Right hindlimb (tissue), 1 donor: ENCODE measurements around the gene SLC7A1.

Experiments
- DNase-seq: peaks from one replicate; pipeline ENCODE4 v3.0.0-alpha.2; 2018

SLC7A1 gene

DNA sequence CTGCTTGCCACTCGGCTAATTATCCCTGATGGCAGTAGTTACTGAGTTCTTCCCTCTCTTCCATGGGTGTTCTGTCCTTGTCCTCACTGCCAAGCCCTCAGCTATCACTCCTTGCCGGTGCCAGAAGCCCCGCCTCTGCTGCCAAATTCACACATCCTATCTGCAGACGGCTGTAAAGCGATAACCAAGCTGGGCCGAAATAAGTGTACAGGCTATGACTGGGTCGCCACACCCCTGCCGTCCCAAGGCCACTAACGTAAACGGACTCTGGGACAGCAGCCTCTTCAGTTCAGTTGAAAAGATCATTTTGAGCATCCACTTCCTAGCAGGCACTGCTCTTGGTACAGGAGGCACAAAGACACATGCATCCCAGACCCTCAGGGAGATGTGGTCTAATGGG lies 13.3 kb downstream of the SLC7A1 start:
- no peak for DNase-seq

DNA sequence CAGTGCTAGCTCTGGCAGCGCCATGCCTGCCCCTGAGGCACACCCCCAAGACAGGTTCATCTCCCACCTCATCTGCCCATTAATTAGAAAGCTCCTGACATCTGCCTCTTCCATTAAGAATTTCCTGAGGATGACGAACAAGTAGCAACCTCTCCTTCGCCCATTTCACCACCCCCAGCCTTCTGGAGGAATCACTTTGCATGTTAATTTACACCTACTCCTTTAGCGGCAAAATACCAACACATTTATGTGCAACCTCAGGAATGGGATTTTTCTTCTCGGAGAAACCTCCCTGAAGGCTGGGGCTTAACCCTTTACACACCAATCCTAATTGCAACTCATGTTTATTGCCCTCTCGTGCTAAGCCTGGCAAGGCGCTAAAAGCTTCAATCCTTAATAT lies 13.8 kb downstream of the SLC7A1 start:
- no peak for DNase-seq

DNA sequence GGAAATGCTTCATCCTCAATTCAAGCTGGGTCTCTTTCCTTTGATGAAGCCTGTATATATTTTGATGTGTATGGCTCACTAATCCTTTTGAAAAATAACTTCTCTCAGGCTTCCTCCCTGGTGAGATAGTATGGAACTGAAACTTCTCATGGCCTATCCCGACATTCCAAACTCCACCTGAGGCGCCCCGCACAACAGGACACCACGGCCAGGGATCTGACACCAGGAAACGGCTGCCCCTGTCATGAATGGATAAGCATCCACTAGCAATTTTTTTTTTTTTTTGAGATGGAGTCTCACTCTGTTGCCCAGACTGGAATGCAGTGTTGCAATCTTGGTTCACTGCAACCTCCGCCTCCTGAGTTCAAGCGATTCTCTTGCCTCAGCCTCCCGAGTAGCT lies 16.4 kb downstream of the SLC7A1 start:
- no peak for DNase-seq

DNA sequence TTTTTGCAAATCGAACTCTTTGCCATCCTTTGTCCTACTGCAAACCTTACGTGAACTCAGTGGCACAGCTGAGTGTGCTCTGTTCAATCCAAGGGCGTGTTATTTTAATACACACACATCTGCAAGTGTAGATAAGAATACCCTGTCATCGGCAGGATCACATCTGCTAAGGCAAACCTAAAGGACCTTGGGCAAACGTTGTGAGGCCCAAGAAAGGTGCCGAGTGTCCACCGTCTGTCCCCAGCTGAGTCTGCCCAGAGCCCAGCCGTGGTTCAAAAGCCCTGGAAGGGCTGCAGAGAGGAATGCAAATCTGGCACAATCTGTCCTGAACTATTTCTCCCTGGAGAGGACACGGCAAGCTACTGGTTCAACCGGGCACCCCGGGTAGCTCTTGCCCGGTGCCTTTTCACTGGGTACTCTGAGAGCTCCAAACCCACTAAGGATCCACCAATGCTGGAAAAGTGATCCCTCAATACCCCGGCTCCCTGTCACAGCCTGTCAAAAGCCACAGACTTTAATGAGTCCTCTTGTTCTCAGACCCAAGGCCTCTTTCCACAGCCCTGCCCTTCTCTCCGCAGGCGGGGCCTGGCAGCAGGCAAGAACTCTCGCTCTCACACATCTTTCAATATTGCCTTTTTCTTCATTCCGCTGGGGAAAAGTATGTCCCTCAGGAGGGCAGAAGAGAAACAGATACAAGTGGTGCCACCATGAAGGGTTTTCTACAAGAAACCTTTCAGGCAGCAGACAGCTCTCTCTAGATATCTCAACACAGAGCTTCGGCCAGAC lies 17.0 kb downstream of the SLC7A1 start:
- no peak for DNase-seq

DNA sequence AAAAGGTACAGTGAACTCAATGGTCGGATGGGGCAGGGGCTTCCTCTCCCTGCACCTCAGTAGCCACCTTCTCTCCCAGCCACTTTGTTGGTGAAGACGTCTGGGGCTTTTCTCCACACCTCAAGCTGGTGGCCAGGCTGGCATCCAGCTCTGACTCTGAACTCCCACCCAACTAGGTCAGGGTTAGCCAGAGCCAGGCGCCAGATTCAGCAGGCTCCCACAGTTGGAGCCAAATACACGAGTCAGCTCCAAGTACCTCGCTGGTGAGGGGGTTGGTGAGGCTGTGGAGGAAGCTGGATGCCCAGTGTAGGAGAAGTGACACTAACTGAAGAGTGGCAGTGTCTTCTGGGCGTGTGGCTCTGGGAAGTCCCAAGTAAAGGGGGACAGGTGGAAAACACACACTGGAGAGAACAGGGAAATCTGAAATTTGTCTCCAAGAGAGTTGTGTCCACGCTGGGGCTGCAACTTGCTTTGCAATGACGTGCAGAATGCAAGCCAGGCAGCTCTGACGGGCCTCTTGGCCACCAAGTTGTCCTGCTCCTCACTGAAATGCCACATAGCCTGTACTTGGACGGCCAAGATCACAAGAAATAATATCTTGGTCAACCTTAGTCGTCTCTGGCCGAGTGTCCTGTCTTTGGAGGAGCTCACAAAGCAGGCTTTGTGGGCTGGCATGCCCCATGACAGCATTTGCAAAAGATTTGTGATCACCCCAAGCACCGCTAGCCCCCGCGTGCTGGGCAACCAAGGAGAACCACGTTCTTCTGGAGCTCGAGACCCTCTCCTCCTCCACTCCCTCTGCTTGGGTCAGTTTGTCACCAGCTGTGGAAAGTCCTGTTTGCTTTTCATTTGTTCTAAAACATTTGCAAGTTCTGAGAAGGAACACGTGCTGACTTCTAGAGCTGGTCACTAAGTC lies 18.1 kb downstream of the SLC7A1 start:
- DNase-seq = no peak

DNA sequence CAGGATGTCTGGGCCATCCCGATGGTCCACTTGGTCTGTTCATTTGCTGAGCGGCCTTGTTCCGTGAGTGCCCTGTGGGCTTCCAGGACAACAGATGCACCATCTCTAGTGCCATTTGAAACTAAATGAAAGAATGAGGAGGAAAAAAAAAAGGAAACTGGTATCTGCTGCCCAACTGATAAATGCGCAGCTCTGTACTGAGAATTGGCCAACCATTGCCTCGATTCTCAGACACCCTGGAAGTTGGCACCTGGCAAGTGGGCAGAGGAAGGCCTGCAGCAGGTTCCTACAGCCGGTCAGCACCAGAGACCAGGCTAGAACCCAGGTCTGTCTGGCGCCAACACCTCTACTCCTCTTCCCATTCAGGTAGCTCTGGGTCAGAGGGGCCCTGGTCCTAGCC lies 18.9 kb downstream of the SLC7A1 start:
- no peak for DNase-seq

DNA sequence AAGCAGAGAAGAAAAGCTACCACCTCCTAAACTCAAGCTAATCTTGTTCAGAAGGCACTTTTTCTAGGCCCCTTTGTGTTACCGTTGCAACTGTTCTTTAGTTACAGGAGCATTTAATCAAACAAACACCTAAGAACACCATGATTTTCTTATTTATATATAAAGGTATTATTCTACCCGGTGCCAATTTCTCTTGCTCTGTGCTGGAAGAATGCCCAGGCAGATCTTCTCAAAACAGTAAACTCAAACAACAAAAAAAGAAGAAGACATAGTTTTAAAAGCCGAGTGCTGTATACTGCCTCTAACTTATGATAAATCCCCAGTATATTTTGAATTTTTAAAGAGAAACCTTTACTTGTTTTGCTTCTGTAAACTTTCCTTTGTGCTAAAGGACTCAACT lies 20.4 kb downstream of the SLC7A1 start:
- DNase-seq = no peak

DNA sequence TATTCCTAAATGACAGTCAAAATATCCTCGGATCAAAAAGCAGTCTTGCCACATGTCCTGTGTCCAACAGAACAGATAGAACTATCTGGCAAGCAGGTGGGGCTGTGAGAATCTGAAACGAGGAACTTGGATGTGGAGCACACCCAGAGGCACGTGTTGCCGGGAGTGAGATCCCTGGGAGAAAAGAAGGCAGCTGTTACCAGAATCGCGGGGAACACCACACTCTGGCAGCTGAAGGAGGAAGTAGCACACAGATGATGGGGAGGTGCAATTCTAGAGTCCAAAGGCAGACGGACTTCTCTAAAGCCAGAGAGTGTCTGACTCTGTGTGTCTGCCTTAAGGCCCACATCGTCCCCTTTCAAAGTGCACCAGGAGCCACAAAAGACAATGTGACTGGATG lies 22.3 kb downstream of the SLC7A1 start:
- peak; percentile 76 for DNase-seq

DNA sequence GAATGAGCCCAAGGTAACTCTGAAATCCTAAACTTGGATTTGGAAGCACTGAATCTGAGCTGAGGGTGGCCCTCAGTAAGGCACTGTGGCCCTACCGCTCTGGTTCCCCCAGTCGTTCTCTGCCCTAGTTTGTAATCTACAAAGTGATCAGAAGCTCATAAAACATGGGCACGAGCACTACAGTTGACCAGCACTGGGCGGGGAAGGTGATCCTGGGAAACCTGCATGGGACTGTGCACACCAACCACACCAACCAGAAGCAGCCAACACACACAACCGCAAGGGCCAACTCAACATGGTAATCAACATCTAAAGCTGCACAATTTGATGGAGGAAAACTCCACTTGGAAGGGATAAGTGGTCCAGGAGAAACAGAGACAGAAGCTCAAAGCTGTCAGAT lies 22.9 kb downstream of the SLC7A1 start:
- no peak for DNase-seq

DNA sequence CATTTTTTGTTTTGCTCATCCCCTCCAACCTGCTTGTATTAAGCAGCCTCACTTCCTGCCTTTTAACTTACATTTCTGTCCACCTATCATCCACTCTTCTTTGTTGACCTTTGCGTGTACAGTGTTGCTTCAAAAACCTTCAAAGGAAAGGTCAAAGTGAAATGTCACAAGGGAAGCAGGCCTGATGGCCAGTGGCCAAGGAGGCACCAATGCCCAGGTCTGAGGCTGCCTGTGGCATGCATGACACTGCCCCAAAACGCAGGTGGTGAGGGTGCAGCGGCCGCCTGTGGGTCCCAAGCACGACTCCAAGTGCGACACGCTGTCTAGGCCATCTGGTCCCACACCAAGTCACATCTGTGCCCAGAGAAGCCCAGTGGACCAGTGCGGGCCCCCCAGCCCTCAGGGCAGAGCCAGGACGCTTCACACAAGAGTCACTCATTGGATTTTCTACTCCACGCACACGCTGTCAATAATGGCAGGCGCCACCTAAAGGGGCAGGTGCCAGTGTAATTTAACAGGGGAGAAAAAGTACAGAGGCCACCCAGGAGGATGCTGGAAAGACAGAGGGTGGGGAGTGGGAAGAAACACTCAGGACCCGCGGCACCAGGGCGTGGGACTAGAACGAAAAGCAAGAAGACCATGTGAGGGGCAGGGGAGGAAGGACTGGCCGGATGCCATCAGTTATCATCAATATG lies 23.5 kb downstream of the SLC7A1 start:
- no peak for DNase-seq

DNA sequence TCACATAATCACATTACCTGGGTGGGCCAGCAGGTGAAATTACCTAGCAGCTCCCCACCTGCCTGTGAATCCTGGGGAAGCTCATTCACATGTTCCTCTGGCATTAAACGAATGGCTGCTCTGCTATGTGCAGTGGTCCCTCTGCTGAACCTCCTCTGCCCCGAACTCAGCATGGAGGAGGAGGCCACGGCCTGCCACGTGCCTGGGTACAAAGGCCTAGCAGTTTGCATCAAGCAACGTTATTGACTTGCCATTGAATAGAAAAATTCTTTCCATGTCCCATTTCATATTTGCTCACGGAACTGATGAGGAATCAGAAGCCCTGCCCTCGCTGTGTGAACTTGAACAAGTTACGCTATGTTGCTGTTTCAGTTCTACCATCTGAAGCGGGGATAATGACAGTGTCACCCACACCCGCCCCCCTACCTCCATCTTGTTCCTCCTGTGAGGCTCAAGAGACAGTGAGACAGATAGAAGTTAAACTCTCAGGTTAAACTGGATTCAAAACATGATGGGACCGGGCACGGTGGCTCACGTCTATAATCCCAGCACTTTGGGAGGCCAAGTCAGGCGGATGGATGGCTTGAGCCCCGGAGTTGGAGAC lies 25.3 kb downstream of the SLC7A1 start:
- no peak for DNase-seq

DNA sequence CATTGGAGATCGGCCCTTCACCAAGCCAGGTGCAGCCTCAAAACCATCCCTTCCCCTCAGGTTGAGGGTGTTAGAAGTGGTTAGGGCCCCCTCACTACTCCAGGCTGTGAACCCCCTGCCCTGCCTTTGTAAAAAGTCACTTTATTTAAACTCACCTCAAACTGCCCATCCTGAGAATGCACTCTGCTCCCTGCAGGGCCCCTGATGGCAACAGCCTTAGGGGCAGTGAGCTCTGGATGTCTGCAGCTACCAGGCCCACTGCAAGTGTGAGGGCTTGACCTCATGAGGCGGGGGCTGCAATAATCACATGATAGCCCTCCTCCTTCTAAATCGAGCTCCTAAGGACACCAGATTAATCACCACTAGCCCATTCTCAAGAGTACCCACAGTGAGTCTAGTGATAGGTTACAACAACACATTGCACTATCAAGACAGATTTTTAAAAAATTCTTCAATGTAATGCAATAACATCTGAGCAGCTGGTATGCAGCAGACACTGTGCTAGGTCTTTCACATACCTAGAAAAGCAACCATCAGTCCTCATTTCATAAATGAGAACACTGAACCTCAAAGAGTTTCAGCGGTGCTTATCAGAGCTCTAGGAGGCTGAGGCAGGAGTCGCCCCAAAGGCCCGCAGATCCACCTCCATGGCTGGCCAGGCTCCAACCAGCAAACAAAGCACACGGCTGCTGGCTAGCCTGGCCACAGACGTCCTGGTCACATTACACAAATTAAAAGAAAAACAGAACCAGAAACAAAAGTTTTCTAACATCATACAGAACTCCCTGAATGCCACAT lies 26.0 kb downstream of the SLC7A1 start:
- no peak for DNase-seq

DNA sequence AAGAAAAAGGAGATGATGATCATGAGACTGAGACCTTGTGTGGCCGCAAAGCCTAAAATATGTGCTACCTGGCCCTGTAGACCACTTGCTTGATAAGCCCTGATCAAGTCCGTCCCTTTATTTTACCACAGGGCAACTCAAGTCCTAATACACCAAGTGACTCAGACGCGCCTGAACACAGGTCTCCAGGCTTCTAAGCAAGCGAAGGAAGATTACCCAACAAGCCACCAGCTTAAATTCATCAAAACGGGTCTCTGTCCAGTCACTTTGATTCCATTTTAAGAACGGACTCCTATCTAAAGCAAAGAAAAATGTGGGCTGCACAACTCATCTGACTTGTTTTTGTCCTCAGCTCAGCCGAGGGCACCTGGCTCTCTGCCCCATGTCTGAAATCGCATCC lies 26.8 kb downstream of the SLC7A1 start:
- no peak for DNase-seq

DNA sequence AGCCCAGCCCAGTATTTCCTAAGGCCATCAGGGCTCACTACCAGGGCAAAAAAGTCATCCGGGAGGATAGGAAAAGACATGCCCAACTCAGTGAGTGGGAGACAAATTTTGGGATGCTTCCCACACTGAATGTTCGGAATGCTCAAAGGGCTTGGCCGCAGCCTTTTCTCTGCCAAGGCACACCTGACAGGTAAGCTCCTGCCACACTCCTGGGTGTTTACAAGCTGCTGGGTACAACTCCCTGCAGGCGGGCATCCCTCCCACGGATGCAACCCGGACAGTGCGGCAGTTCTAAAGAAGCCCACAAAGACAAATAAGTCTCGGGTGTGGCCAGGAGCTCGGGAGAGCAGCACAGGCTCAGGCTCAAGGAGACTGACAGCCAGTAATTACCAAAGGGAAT lies 28.1 kb downstream of the SLC7A1 start:
- DNase-seq = no peak

DNA sequence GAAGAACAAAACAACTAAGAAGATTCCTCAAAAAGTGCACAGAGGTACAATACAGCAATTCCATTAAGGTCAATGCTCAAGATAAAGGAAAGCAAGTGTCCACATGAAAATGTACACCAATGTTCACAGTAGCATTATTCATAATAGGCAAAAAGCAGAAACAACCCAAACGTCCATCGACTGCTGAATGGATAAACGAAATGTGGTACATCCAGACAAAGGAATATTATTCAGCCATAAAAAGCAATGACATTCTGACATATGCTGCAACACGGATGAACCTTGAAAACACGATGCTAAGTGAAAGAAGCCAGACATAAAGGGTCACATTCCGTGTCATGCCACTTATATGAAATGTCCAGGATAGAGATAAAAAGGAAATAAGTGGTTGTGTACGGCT lies 29.3 kb downstream of the SLC7A1 start:
- DNase-seq = no peak

DNA sequence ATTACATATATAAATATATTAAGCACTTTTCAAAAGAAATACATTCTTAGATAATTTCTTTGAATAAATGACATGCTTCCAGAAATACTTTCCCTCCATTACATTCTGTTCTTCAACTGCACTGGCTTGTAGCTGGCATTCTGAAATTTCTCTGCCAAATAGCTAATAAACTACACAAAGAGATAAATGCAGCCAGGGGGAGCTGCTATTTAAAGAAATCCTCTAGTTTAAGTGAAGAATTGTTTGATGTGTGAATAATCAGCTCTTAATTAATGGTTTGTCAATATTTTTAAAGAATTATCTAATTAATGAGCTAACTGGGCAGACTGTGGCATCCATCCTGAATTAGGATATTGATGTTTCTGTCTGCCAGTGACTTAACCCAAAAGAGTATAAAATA lies 30.7 kb downstream of the SLC7A1 start:
- DNase-seq = no peak

DNA sequence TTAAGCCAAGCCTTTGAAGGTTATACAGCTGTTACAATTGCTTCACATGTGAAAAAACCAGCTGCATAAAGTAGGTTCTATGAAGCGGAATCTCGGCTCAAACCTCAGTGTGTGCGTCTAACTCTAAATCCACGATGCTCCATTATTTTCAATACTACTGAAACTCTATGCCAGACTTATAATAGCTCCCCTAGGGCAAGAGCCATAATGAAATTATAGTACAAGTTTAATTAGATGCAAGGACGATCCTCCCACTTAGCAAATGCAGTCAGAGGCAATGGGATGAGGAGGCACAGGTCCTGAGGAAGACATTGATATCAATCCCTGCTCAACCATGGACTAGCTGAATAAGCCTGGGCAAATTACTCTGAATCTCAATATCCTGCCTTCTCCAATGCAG lies 31.1 kb downstream of the SLC7A1 start:
- DNase-seq = no peak

DNA sequence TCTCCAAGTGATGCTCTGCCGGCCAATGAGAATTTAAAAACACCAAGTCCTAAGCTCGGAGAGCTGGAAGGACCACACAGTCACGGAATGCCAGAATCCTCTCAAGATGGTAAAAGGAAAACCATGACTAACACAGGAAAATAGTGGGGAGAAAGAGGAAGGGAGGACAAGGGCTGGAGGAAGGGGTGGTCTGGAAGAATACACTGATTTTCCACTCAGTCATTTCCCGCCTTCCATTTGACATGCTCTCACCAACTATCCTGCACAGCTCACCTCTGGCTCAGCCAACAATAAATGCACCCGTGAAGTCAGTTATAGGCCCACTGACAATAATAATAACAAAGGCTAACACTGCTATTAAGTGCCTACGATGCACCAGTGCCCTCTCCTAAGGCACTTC lies 31.5 kb downstream of the SLC7A1 start:
- no peak for DNase-seq

DNA sequence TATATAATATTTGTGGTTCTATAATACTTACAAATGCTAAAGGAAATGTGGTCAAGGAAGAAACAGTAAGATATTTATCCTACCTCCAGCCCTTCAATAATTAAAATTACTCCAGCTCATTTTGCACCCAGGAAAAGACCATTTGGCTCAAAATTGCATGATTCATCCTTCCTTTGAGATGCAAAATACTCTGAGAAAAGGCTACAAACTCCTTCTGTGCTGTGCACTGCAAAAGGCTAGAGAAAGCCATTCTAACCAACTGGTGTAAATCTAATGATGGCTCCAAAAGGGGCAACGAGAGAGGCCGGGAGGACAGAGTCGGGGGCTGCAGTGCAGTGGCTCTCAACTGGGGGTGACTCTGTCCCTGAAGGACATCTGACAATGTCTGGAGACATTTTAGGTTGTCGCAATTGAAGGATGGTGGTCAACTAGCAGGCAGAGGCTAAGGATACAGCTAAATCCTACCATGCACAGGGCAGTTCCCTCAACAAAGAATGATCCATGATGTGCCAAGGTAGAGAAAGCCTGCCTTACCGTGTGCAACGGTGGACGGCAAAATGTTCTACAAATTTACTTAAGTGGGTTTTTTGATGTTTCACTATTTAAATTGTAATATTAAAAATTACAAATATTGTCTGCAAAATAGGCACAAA lies 32.6 kb downstream of the SLC7A1 start:
- DNase-seq = no peak

DNA sequence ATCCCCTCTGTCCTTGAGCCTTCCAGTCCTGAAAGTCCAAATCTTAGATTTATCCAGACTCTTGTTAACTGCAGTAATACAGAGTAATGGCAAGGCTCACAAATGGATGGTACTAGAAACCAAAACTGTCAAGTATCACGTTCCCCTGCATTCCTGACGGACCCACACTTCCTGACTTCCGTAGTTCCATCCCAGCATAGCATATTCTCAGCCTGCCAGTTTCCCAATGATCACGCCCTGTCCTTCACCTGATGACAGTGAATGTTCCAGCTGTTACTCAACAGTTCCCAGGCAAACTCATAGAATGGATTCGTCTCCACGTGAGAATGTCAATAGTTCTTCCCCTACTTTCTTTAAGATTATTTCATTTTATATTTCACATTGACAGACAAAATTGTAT lies 33.6 kb downstream of the SLC7A1 start:
- no peak for DNase-seq

DNA sequence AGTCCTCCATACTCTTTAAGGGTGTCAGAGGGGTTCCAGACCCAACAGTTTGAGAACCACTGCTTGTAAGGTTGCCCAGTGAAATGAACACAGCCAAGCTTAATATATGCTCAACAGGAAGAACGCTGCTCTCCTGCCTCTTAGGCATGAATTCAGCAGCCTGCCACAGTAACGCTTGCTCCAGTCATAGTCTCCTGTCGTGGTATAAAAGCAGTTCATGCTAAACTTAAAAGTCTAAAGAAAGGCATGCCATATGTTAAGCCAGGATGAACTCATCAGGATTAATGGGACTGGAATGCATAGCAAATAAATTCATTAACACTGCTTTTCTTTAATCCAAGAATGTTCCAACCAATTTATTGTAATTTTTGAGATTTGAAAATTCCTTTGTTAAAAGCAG lies 38.7 kb downstream of the SLC7A1 start:
- no peak for DNase-seq

DNA sequence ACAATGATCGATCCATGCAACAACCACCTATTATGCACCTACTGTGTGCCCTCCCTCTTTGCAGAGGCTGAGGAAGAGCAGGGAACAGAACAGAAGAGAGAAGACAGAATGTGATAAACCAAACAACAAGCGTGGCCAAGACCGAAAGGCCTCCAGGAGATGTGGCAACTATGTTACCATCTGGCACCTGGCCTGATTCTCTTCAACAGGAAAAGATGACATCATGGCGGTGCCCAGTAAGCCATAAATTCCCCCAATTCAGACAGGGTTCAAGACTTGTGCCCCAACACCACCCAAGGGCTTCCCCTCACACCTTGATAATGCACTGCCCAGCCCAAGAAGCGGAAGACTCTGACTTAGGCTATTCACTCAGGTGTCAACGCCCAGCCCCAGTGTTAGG lies 44.3 kb downstream of the SLC7A1 start:
- DNase-seq = no peak
